ENCODE results near the gene CABYR. TPM values are rescaled to one million over a fixed set of nuclear protein-coding genes. Genes with fewer than 3 reads are reported as not detected.

Gene CABYR
- total and polyA plus RNA-seq, 2 donors (not counting 1 experiment from before 2014, with no cell fraction given): 1.7 to 4.4 TPM

- CTCF ChIA-PET: no interaction called here
- H3K9me3 ChIP-seq (ENCODE audit: control extremely low read depth in 1 of 3, control insufficient read depth in 2 of 3, insufficient read depth in 1 of 3, low read length in 2 of 3): no peaks in the 10 kb centered on the region
- H3K9ac ChIP-seq (ENCODE audit: low read length): no peak overlapping the region
- no CpG with 5 or more reads among the region's 2 CpGs for WGBS (ENCODE audit: insufficient coverage)
- Mint-ChIP-seq H3K4me3 (no peak overlapping the region), H3K4me1 (peaks cover 16% of the 10 kb centered on the region), H3K27me3 (no peaks in the 10 kb centered on the region), H3K9me3 (ENCODE audit: insufficient read depth) (no peaks in the 10 kb centered on the region), H3K27ac (no peak overlapping the region)
- POLR2A ChIA-PET: no interaction called here
- no peak overlapping the region for H3K4me2 ChIP-seq (replicated peaks; ENCODE audit: low read depth, low read length, poor library complexity, severe bottlenecking)
- DNase-seq (no peak), ATAC-seq (ENCODE audit: low read depth) (no peak)
- intact Hi-C loops (cut with micrococcal nuclease): no loop called here
- H3K79me2 ChIP-seq (ENCODE audit: control insufficient read depth, insufficient read depth, low read length): no peaks in the 10 kb centered on the region
- no peaks in the 10 kb centered on the region for H3K36me3 ChIP-seq (replicated peaks in 1 of 2; ENCODE audit: control extremely low read depth in 1 of 2, control insufficient read depth in 1 of 2, extremely low read depth in 1 of 2, insufficient read depth in 2 of 2, low read length in 1 of 2)
- no peak overlapping the region for H3K4me3 ChIP-seq (ENCODE audit: control extremely low read depth in 1 of 5, extremely low read depth in 1 of 5, insufficient read depth in 1 of 5, low read depth in 2 of 5, low read length in 4 of 5)
- H3K4me1 ChIP-seq (ENCODE audit: control insufficient read depth in 2 of 2, insufficient read depth in 2 of 2, low read length in 2 of 2): peaks cover 13 to 16% of the 10 kb centered on the region in 2 donors
- no peak overlapping the region for H2AFZ ChIP-seq (ENCODE audit: insufficient read depth, low read depth, low read length, poor library complexity, severe bottlenecking)
- H4K20me1 ChIP-seq (ENCODE audit: control insufficient read depth, insufficient read depth, low read length, poor library complexity, severe bottlenecking): no peaks in the 10 kb centered on the region
- H3K27me3 ChIP-seq (replicated peaks in 1 of 4; ENCODE audit: control extremely low read depth in 1 of 4, control insufficient read depth in 3 of 4, insufficient read depth in 4 of 4, low read length in 3 of 4): no peaks in the 10 kb centered on the region
- TF ChIP-seq, protein P1, sequence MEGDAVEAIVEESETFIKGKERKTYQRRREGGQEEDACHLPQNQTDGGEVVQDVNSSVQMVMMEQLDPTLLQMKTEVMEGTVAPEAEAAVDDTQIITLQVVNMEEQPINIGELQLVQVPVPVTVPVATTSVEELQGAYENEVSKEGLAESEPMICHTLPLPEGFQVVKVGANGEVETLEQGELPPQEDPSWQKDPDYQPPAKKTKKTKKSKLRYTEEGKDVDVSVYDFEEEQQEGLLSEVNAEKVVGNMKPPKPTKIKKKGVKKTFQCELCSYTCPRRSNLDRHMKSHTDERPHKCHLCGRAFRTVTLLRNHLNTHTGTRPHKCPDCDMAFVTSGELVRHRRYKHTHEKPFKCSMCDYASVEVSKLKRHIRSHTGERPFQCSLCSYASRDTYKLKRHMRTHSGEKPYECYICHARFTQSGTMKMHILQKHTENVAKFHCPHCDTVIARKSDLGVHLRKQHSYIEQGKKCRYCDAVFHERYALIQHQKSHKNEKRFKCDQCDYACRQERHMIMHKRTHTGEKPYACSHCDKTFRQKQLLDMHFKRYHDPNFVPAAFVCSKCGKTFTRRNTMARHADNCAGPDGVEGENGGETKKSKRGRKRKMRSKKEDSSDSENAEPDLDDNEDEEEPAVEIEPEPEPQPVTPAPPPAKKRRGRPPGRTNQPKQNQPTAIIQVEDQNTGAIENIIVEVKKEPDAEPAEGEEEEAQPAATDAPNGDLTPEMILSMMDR (IDR thresholded peaks at IDR 0.05): no peak
- TF ChIP-seq EZH2 (IDR thresholded peaks at IDR 0.05; ENCODE audit: borderline replicate concordance, insufficient read depth, low read depth, low read length, poor library complexity, severe bottlenecking): no peak
- no peak overlapping the region for H3K27ac ChIP-seq (ENCODE audit: low read length in 2 of 2)
Observed at GRCh38 chr18:24181806-24182205, 42.9 kb downstream of the CABYR start.

GRCh38 chr18:24185805-24186204 is 46.9 kb downstream of the CABYR start:
- H3K27me3 Mint-ChIP-seq: peaks cover 5% of the 10 kb centered on the region
- Histone ChIP-seq H4K20me1 (ENCODE audit: control insufficient read depth, insufficient read depth, low read length, poor library complexity, severe bottlenecking) (no peaks in the 10 kb centered on the region), H3K27me3 (replicated peaks in 1 of 4; ENCODE audit: control extremely low read depth in 1 of 4, control insufficient read depth in 3 of 4, insufficient read depth in 4 of 4, low read length in 3 of 4) (peaks cover 0 to 3% (median 0%) of the 10 kb centered on the region in 4 experiments), H3K9me3 (ENCODE audit: control extremely low read depth in 1 of 3, control insufficient read depth in 2 of 3, insufficient read depth in 1 of 3, low read length in 2 of 3) (no peaks in the 10 kb centered on the region), H3K79me2 (ENCODE audit: control insufficient read depth, insufficient read depth, low read length) (no peaks in the 10 kb centered on the region), H2AFZ (ENCODE audit: insufficient read depth, low read depth, low read length, poor library complexity, severe bottlenecking) (no peak overlapping the region), H3K36me3 (replicated peaks in 1 of 2; ENCODE audit: control extremely low read depth in 1 of 2, control insufficient read depth in 1 of 2, extremely low read depth in 1 of 2, insufficient read depth in 2 of 2, low read length in 1 of 2) (no peaks in the 10 kb centered on the region), H3K4me3 (ENCODE audit: control extremely low read depth in 1 of 5, extremely low read depth in 1 of 5, insufficient read depth in 1 of 5, low read depth in 2 of 5, low read length in 4 of 5) (no peak overlapping the region), H3K27ac (ENCODE audit: low read length in 2 of 2) (no peak overlapping the region), H3K4me1 (ENCODE audit: control insufficient read depth in 2 of 2, insufficient read depth in 2 of 2, low read length in 2 of 2) (peaks cover 11 to 14% of the 10 kb centered on the region in 2 donors), H3K4me2 (replicated peaks; ENCODE audit: low read depth, low read length, poor library complexity, severe bottlenecking) (no peak overlapping the region), H3K9ac (ENCODE audit: low read length) (no peak overlapping the region)
- peaks cover 23% of the 10 kb centered on the region for H3K4me1 Mint-ChIP-seq
- TF ChIP-seq, protein P1 (IDR thresholded peaks at IDR 0.05): no peak
- TF ChIP-seq EZH2 (IDR thresholded peaks at IDR 0.05; ENCODE audit: borderline replicate concordance, insufficient read depth, low read depth, low read length, poor library complexity, severe bottlenecking): no peak
- H3K9me3 Mint-ChIP-seq (ENCODE audit: insufficient read depth): no peaks in the 10 kb centered on the region
- ATAC-seq (ENCODE audit: low read depth): no peak
- CTCF ChIA-PET: interaction anchor here (1.1 kb wide), 1 partner anchor 9 kb away, joined by 3 read pairs; no protein-coding TSS in a partner anchor
- intact Hi-C loops (cut with micrococcal nuclease): no loop called here
- DNase-seq: no peak
- POLR2A ChIA-PET: no interaction called here
- 98% methylated on average over 5 of the region's 7 CpGs for WGBS (ENCODE audit: insufficient coverage)
- no peak overlapping the region for H3K27ac Mint-ChIP-seq
- H3K4me3 Mint-ChIP-seq: no peak overlapping the region
